Right ventricle myocardium superior (tissue), 1 donor: Measurements from ENCODE around the gene COQ8A. TPM values are rescaled to one million over a fixed set of nuclear protein-coding genes. Genes with fewer than 3 reads are reported as not detected.

ENCODE experiments used
- ATAC-seq: fragments of 200-7000 bp; cut with Tn5 transposase; one replicate; pipeline ENCODE4 v1.9.1; 2020; ENCODE audit warnings: mild to moderate bottlenecking; ENCODE audit not compliant: poor library complexity
- DNase-seq: peaks from one replicate; pipeline ENCODE4 v3.0.0-alpha.2; 2020
- intact Hi-C: fragments of 100-400 bp; cut with DNase I; formaldehyde crosslinking; loops from one replicate; pipeline ENCODE4 v1.11.2; 2022
- total RNA-seq: library from RNA; stranded (reverse); fragmentation: NEBNext Ultra II Directional; extraction: Animal tissue kit (Norgen Biotek cat#: 25700); gene quantifications from one replicate; pipeline ENCODE4 v1.2.1, GENCODE V29; 2021
- donor health status: DM: no; HTN: yes; CAD: no; lungs with severe emphysema.

COQ8A gene
- total RNA-seq, 1 donor from 2014 or later: 393 TPM

- no peak for ATAC-seq
- intact Hi-C loops: no loop called here
- DNase-seq: no peak
Observed at GRCh38 chr1:227037121-227037520, 97.0 kb downstream of the COQ8A start.

Other genes starting within 250 kb of the COQ8A start
- 21.2 TPM for gene ITPKB, start 201.0 kb upstream of the COQ8A start, total RNA-seq
- gene PSEN2, start 69.7 kb upstream of the COQ8A start, total RNA-seq: 19.8 TPM